Measurements from ENCODE around the gene TYRP1. TPM values are rescaled to one million over a fixed set of nuclear protein-coding genes. Genes with fewer than 3 reads are reported as not detected.

Gene TYRP1
- total RNA-seq, 4 donors from 2014 or later: 0.63 to 0.83 TPM; not detected in 2

Other genes with a start within 250 kb of the TYRP1 start
- 10 to 100 TPM; 11.4 to 28.8 (median 23.9) TPM for gene LURAP1L, start 81.6 kb downstream of the TYRP1 start, total RNA-seq